Measurements from ENCODE around the gene RPL41. TPM values are rescaled to one million over a fixed set of nuclear protein-coding genes. Genes with fewer than 3 reads are reported as not detected.

RPL41 gene
- total RNA-seq, 1 experiment from 2014 or later, result 3,051 TPM

GRCh38 chr12:56158926-56159461, 42.6 kb downstream of the RPL41 start:
- Mint-ChIP-seq H3K36me3 (ENCODE audit: insufficient read depth, unreplicated experiment) (peaks cover 78% of the 10 kb centered on the region), H3K27me3 (ENCODE audit: insufficient read depth, unreplicated experiment) (no peaks in the 10 kb centered on the region), H3K9me3 (ENCODE audit: unreplicated experiment) (no peaks in the 10 kb centered on the region), H3K27ac (ENCODE audit: unreplicated experiment) (peak overlapping the region; percentile 88), H3K4me1 (ENCODE audit: low read depth, unreplicated experiment) (peaks cover 33% of the 10 kb centered on the region), H3K4me3 (ENCODE audit: unreplicated experiment) (peak overlapping the region; percentile 79)
- intact Hi-C loops (cut with micrococcal nuclease; ENCODE audit: unreplicated experiment), result loop anchor here (1.0 kb wide), 1 partner anchor 30 kb away; the partner anchor contains the start of gene SMARCC2
- Histone ChIP-seq H3K36me3 (ENCODE audit: control insufficient read depth, insufficient read depth, low read length) (no peaks in the 10 kb centered on the region; the same call in none of the 2 replicates), H3K27me3 (replicated peaks; ENCODE audit: control insufficient read depth, insufficient read depth, low read length) (no peaks in the 10 kb centered on the region), H3K9me3 (no peaks in the 10 kb centered on the region), H3K4me1 (peaks cover 14% of the 10 kb centered on the region), H3K4me3 (ENCODE audit: low read depth, low read length) (peak overlapping the region; percentile 59)
- ChIA-PET CTCF (interaction anchor here (1.7 to 2.2 kb wide), 3 partner anchors 30 to 40 kb away, joined by 7 to 24 read pairs (median 14); partner anchors contain the start of genes ESYT1, SMARCC2 and ZC3H10), POLR2A (interaction anchor here (0.8 to 2.2 kb wide), 9 partner anchors 30 to 201 kb away, joined by 3 to 27 read pairs (median 6); partner anchors contain the start of genes ESYT1, PA2G4, RNF41 and SMARCC2)
- TSS peak; percentile 65 for BruUV-seq (replicated peaks)
- DNase-seq, result peak; percentile 75 to 83
- no peak for TF ChIP-seq CTCF (IDR thresholded peaks at IDR 0.05; ENCODE audit: insufficient read depth in 1 of 2, low read depth in 1 of 2, low read length in 1 of 2, severe bottlenecking in 1 of 2, unreplicated experiment in 1 of 2)

- Mint-ChIP-seq H3K4me3 (ENCODE audit: unreplicated experiment) (peak overlapping the region; percentile 79), H3K4me1 (ENCODE audit: low read depth, unreplicated experiment) (peaks cover 32% of the 10 kb centered on the region), H3K9me3 (ENCODE audit: unreplicated experiment) (no peaks in the 10 kb centered on the region), H3K27me3 (ENCODE audit: insufficient read depth, unreplicated experiment) (no peaks in the 10 kb centered on the region), H3K36me3 (ENCODE audit: insufficient read depth, unreplicated experiment) (peaks cover 84% of the 10 kb centered on the region), H3K27ac (ENCODE audit: unreplicated experiment) (peak overlapping the region; percentile 88)
- intact Hi-C loops (cut with micrococcal nuclease; ENCODE audit: unreplicated experiment), result loop anchor here (1.0 kb wide), 1 partner anchor 30 kb away; the partner anchor contains the start of gene SMARCC2
- no peak for DNase-seq
- POLR2A ChIA-PET, result interaction anchor here (1.2 to 2.2 kb wide), 4 partner anchors 31 to 56 kb away, joined by 4 to 27 read pairs (median 8); partner anchors contain the start of genes ESYT1, PA2G4 and ZC3H10
- BruUV-seq (replicated peaks), result no TSS peak
- Histone ChIP-seq H3K4me3 (ENCODE audit: low read depth, low read length) (peak overlapping the region; percentile 59), H3K9me3 (no peaks in the 10 kb centered on the region), H3K4me1 (peaks cover 14% of the 10 kb centered on the region), H3K36me3 (ENCODE audit: control insufficient read depth, insufficient read depth, low read length) (no peaks in the 10 kb centered on the region; the same call in none of the 2 replicates), H3K27me3 (replicated peaks; ENCODE audit: control insufficient read depth, insufficient read depth, low read length) (no peaks in the 10 kb centered on the region)
- TF ChIP-seq CTCF (IDR thresholded peaks at IDR 0.05; ENCODE audit: insufficient read depth in 1 of 2, low read depth in 1 of 2, low read length in 1 of 2, severe bottlenecking in 1 of 2, unreplicated experiment in 1 of 2), result no peak
- CTCF ChIA-PET, result interaction anchor here (1.7 to 2.2 kb wide), 3 partner anchors 30 to 41 kb away, joined by 7 to 24 read pairs (median 14); partner anchors contain the start of genes ESYT1, SMARCC2 and ZC3H10
Measured at GRCh38 chr12:56159482-56160192, 43.2 kb downstream of the RPL41 start.

- H3K27me3 Mint-ChIP-seq (ENCODE audit: insufficient read depth, unreplicated experiment), result no peaks in the 10 kb centered on the region
- no peaks in the 10 kb centered on the region for H3K9me3 Mint-ChIP-seq (ENCODE audit: unreplicated experiment)
- H3K9me3 ChIP-seq, result no peaks in the 10 kb centered on the region
- no peaks in the 10 kb centered on the region; the same call in none of the 2 replicates for H3K36me3 ChIP-seq (ENCODE audit: control insufficient read depth, insufficient read depth, low read length)
- ChIA-PET POLR2A (interaction anchor here (1.2 to 1.5 kb wide), 2 partner anchors 11 to 32 kb away, joined by 3 to 4 read pairs; partner anchors contain the start of gene ESYT1), CTCF (no interaction called here)
- peak overlapping the region; percentile 79 for H3K4me3 Mint-ChIP-seq (ENCODE audit: unreplicated experiment)
- peaks cover 14% of the 10 kb centered on the region for H3K4me1 ChIP-seq
- no peak for DNase-seq
- peaks cover 25% of the 10 kb centered on the region for H3K4me1 Mint-ChIP-seq (ENCODE audit: low read depth, unreplicated experiment)
- H3K27ac Mint-ChIP-seq (ENCODE audit: unreplicated experiment), result peak overlapping the region; percentile 88
- no peak overlapping the region for H3K4me3 ChIP-seq (ENCODE audit: low read depth, low read length)
- H3K36me3 Mint-ChIP-seq (ENCODE audit: insufficient read depth, unreplicated experiment), result peaks cover 90% of the 10 kb centered on the region
- intact Hi-C loops (cut with micrococcal nuclease; ENCODE audit: unreplicated experiment), result no loop called here
- H3K27me3 ChIP-seq (replicated peaks; ENCODE audit: control insufficient read depth, insufficient read depth, low read length), result no peaks in the 10 kb centered on the region
- TF ChIP-seq CTCF (IDR thresholded peaks at IDR 0.05; ENCODE audit: insufficient read depth in 1 of 2, low read depth in 1 of 2, low read length in 1 of 2, severe bottlenecking in 1 of 2, unreplicated experiment in 1 of 2), result no peak
- BruUV-seq (replicated peaks), result no TSS peak
Measured at GRCh38 chr12:56160193-56160763, 43.8 kb downstream of the RPL41 start.

Measured in Caco-2 (cell line).